NOMO-1 treated with DMSO at 0.1 percent for 48 hours (cell line): ENCODE measurements around the gene MS4A4A.
"Not testable (repeated sequence)": the region's sequence is repeated elsewhere in the genome, so short reads cannot be mapped to it uniquely, and the experiment has no call there.

Experiments
- DNase-seq: peaks from one replicate; lab custom pipeline; 2025; ENCODE audit not compliant: unreplicated experiment; lab: John Stamatoyannopoulos, UW

Gene MS4A4A

DNA sequence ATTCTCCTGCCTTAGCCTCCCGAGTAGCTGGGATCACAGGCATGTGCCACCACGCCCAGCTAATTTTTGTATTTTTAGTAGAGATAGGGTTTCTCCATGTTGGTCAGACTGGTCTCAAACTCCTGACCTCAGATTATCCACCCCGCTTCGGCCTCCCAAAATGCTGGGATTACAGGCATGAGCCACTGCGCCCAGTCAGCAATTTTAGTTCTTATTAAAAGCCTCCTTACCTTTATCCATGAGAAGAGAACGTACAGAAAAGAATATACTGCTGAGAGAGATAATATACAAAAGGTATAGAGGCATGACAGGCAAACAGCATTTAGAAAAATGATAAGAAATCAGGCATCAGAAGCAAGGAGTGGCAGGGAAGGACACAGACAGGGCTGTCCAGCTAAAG, 21.4 kb downstream of the MS4A4A start:
- not testable (repeated sequence) for DNase-seq

- DNase-seq: no peak
Measured at GRCh38 chr11:60303661-60304060, 23.2 kb downstream of the MS4A4A start.

DNA sequence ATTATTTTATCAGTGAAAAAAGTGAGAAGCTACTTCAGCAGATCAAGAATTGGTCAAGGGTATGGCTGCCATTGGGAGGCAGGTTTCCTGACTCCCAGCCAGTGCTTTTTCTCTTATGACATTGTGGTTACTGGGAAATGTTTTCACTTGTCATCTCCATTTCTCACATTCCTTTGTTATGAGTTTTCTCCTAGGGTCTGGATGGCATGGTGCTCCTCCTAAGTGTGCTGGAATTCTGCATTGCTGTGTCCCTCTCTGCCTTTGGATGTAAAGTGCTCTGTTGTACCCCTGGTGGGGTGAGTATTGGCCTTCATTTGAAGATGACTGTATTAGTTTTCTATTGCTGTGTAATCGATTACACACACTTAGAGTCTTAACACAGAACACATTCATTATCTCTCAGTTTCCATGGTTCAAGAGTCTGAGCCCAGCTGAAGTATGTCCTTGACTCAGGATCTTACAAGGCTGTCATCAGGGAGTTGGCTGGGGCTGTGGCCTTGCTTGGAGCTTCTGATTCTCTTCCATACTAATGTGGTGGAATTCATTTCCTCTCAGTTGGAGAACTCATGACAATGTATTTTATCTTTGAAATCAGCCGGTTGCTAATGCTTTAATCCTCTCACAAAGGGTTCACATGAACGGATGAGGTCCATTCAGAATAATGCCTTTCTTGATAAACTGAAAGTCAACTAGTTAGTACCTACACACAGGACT, 25.6 kb downstream of the MS4A4A start:
- no peak for DNase-seq

DNA sequence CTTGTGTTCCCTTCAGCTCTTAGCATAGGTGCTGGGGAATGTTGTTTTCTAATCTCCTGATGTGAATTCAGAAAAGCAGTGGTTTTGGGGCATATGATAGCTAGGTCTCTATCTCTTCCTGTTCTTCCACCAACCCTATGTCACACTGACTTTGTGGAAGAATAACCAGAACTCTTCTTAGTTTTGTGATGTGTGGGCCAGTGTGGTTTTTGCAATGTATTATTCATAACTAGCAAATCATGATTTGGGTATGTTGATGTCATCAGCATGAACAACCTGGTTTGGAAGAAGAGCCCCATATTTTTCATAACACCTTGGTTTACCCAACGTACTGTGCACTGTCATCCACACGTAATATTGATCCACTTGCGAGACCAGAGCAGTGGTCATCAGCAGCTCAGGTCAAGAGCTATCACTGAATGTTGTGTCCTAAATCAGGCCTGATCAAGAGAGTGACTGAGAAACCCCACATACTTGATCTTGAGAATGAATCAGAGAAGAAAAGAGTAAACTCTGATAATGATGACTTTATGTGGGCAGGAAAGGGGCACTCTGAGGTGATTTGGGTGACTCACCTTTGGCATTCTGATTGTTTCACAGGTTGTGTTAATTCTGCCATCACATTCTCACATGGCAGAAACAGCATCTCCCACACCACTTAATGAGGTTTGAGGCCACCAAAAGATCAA, 27.2 kb downstream of the MS4A4A start:
- DNase-seq: no peak

DNA sequence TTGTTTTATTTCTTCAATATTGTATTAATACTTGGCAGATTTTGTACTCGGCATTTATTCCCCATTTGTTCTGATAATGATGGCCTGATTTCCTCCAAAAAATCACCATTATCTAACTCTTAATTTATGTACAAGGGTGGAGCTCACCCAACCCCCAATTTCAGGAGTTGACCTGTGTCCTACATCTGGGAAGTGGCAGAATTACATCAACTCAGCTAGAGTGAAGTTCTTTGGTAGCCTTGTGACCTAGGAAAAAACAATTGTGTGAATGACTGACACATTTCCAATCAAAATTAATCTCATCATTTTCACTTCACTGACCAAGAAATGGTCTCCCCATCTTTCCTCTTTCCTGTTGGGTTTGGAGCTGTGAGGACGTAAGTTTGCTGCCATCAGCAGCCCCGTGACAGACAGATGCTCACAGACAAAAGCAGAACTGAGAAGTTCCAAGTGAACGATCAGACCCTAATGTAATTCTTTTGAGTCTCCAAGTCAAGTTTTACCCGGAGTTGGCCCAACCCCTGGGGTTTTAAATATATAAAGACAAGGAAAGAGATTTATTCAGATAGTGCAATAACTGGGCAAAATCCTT, 30.0 kb downstream of the MS4A4A start:
- DNase-seq: peak; percentile 33

- DNase-seq: no peak
Measured at GRCh38 chr11:60314635-60315321, 34.3 kb downstream of the MS4A4A start.

GRCh38 chr11:60315871-60316270, 35.4 kb downstream of the MS4A4A start:
- no peak for DNase-seq

DNA sequence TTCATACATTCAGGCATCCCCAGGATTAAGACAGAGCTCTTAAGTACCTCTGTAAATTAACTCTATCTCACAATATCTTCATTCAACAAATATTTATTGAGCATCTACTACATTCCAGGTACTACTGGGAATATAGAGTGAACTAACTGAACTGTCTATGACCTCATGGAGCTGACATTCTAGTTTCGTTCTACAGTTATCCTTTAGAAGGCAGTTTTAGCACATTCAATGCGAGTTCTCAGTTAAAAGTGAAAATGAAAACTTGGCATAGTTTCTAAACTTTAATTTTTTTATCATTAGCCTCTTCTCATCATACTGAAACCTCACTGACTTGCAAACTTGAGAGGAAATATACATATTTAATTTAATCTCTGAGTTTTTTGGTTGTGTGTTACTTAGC, 35.9 kb downstream of the MS4A4A start:
- no peak for DNase-seq

DNA sequence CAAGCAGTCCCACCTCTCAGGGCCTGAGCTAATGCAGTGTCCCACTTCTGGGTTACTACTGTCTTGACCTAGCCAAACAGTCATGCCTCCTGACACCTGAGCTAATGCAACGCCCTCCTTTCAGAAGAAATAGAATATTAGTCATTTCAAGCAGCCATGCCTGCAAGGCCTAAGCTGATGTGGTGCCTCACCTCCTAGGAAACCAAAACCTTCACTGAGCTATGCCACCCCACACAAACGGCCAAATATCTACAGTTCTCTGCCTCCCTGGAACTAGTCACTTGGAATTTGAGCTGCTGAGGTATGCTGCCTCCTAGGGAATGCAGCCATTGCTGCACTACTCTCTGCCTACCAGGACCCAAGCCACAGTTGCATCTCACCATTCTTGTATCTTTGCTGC, 38.3 kb downstream of the MS4A4A start:
- no peak for DNase-seq

DNA sequence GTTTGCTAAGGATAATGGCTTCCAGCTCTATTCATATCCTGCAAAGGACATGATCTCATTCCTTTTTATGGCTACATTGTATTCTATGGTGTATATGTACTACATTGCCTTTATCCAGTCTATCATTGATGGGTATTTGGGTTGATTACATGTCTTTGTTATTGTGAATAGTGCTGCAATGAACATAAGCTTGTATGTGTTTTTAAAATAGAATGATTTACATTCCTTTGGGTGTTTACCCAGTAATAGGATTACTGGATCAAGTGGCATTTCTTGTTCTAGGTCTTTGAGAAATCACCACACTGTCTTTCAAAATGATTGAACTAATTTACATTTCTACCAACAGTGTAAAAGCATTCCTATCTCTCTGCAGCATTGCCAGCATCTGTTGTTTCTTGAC, 40.6 kb downstream of the MS4A4A start:
- no peak for DNase-seq

DNA sequence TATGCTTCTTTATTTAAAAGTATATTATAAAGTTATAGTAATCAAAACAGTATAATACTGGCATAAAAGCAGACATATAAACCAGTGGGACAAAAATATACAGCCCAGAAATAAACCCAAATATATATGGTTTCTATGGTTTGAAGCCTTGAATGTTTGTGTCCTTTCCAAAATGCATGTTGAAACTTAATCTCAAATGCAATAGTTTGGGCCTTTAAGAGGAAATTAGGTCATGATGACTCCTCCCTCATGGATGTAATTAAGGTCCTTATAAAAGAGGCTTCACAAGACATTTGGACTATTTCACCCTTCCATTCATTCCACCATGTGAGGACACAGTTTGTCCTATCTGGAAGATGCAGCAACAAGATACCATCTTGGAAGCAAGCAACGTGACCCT, 46.5 kb downstream of the MS4A4A start, which contains the start of gene MS4A6E:
MS4A6E (plus strand) TSS at position 301 of the 400 bp plus-strand sequence. CDS start 7,641 bp downstream, outside the sequence.
- no peak for DNase-seq

GRCh38 chr11:60328460-60328859, 48.0 kb downstream of the MS4A4A start:
- no peak for DNase-seq

GRCh38 chr11:60332846-60333245, 52.4 kb downstream of the MS4A4A start:
- no peak for DNase-seq

- peak; percentile 66 for DNase-seq
Measured at GRCh38 chr11:60334005-60334620, 53.6 kb downstream of the MS4A4A start.

DNA sequence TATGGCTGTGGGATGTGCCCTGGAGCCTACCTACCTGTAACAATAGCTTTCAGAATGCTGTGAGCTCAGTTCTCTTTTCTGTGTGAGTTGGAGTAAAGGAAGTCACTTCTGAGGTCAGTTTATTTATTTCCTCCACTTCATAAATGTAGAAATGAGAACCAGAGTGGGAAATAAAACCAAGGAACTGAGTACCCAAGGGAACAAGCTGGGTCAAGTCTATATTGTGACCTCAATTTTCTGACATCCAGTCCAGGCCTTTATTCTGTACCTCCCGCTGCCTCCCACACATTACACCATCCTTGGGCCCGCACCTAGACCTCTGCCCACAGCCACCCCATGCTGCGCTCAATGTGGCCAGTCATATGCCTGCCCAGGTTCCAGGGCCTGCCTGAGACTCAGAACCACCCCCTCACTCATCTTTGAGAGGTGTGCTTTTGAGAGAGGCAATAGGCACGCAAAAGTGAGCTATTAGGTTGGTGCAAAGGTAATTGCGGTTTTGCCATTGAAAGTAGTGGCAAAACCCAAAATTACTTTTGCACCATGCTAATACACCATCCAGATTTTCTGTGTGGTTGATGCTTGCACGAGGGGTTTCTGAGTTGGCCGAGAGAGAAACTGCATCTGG, 56.4 kb downstream of the MS4A4A start:
- peak; percentile 47 for DNase-seq

- DNase-seq: no peak
Measured at GRCh38 chr11:60338053-60338452, 57.6 kb downstream of the MS4A4A start.

- no peak for DNase-seq
Measured at GRCh38 chr11:60339356-60339755, 58.9 kb downstream of the MS4A4A start.

DNA sequence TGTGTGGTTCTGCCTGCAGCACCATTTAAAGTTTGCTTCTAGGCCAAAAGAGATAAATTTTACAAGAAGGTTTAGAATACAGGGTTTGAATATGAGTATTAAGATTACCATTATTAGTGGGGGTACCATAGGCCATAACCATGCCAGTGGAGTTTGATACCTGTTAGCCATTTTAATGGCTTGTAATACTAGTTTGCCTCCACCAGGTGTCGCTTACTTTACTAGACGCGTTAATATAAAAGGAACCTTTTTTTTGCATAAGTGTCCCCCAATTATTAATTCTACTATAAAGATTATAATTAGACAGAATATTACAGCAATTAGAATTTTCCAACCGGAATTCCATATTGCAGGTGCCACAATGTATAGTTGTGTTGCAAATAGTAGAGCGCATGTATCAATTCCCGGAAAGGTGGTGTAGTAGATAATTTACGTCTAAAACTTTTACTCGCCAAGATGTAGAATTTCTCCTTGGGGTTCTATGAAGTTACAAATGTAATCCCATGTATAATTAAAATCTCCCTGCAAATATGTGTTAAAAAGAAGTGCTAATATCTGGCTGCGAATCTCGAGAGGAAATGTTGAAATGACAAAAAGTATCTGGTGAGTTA, 62.7 kb downstream of the MS4A4A start:
- DNase-seq: peak; percentile 32

DNA sequence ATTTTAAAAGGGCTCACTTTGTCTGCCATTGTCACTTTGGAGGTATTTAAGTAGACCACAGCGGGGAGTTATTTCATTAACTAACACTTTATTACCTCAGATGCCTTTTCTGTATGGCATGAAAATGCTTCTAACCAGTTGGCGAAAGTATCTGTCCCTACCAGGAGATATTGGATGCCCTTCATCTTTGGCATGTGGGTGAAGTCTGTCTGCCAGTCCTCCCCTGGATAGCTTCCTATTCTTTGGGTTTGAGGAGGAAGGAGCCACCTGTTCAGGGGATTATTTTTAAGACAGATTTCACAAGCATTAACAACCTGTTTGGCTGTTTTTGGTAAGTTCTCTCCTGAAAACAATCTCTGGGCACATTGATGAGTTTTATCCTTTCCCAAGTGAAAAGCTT, 63.7 kb downstream of the MS4A4A start:
- no peak for DNase-seq

GRCh38 chr11:60345489-60345888, 65.0 kb downstream of the MS4A4A start:
- DNase-seq: peak; percentile 32
